MM.1S (cell line): ENCODE results near the gene KCNC4.

Experiments
- EZH2 ChIP-seq: fragments of 300-600 bp; sonication (generic); optimal IDR thresholded peaks from 2 replicates; pipeline ENCODE3; 2017; ENCODE audit warnings: low read depth, mild to moderate bottlenecking, antibody characterized with exemption, low read length, mixed read lengths
- TF ChIP-seq, protein P1 (sequence below): fragments of 300-600 bp; sonication (generic); IDR thresholded peaks from 2 replicates; pipeline ENCODE4 v1.5.1; 2016; ENCODE audit warnings: antibody characterized with exemption, low read length, mixed read lengths

GRCh38 chr1:110207831-110208230 is 2.3 kb upstream of the KCNC4 start:
- TF ChIP-seq, protein P1, sequence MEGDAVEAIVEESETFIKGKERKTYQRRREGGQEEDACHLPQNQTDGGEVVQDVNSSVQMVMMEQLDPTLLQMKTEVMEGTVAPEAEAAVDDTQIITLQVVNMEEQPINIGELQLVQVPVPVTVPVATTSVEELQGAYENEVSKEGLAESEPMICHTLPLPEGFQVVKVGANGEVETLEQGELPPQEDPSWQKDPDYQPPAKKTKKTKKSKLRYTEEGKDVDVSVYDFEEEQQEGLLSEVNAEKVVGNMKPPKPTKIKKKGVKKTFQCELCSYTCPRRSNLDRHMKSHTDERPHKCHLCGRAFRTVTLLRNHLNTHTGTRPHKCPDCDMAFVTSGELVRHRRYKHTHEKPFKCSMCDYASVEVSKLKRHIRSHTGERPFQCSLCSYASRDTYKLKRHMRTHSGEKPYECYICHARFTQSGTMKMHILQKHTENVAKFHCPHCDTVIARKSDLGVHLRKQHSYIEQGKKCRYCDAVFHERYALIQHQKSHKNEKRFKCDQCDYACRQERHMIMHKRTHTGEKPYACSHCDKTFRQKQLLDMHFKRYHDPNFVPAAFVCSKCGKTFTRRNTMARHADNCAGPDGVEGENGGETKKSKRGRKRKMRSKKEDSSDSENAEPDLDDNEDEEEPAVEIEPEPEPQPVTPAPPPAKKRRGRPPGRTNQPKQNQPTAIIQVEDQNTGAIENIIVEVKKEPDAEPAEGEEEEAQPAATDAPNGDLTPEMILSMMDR, result peak; percentile 66
- no peak for TF ChIP-seq EZH2
